IPS-NIHi7 (cell line): Measurements from ENCODE around the gene PRDM8.
"Not testable (repeated sequence)": the region's sequence is repeated elsewhere in the genome, so short reads cannot be mapped to it uniquely, and the experiment has no call there.

Source experiments
- DNase-seq: peaks from one replicate; pipeline ENCODE4 v3.0.0; 2012; ENCODE audit warnings: mixed read lengths; ENCODE audit errors: extremely low spot score

The PRDM8 gene

DNA sequence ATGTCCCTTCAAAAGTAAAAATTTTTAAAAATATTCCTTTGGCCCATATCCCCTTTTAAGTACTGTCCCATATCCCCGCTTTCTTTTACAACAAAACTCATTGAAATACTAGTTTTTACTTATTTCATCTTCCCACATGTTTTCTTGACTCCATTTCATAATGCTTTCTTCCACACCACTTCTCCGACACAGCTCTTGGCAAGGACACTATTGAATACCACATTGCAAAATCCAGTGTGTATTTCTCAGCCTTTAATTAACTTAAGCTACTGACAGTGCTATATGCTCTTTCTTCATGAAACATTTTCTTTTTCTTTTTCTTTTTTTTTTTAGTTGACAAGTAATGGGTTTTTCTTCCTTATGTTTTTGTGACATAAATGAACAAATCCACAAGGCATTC, 28.8 kb downstream of the PRDM8 start:
- no peak for DNase-seq

DNA sequence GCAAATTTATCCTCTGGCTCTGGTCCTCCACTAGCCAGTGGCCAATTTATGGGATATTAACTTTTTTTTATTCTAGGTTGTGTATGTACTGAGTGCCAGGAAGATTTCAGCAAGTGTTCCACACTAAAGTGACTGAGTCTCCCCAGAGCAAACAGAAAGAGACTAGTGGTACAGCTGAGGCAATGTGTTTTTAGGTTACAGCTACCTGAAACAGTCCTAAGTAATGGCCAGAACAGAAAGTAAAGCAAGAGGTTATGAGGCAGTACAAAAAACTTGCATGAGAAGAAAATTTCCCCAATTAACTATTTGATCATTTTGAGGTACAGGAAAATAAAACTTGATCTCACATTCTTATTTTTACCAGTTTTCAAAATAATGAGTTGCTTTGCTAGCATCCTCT, 31.2 kb downstream of the PRDM8 start:
- DNase-seq, result no peak

DNA sequence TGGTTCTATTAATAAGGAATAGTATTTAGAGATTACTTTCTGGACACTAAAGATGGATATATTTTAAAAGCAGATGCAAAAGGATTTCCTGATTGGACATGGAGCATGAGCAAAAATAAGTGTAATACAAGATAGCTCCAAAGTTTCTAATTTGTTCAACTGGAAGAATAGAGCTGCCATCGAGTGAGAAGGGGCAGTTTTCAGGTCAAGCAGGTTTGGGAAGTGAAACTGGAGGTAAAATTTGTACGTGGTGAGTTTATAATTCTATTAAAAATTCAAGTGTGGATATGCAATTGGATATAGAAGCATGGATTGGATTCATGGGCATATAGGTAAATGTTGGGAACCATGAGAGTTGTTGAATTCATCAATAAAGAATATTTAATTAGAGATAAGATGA, 31.8 kb downstream of the PRDM8 start:
- no peak for DNase-seq

DNA sequence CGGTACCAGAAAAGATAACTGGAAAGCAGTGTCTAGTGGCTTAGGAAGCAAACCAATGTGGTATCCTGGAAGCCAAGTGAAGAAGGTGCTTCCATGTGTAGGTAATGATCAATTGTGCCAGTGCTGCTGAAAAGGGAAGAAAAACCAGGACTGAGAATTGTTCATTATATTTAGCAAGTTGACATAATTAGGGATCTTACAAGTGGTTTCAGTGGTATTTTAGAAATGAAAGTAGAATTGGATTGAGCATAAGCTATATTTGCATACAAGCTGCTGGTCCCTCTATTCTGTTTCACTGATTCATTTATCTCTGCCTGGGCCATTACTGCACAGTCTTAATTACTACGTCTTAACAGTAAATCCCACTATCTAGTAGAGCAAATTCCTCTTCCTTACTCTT, 32.3 kb downstream of the PRDM8 start:
- DNase-seq, result no peak

DNA sequence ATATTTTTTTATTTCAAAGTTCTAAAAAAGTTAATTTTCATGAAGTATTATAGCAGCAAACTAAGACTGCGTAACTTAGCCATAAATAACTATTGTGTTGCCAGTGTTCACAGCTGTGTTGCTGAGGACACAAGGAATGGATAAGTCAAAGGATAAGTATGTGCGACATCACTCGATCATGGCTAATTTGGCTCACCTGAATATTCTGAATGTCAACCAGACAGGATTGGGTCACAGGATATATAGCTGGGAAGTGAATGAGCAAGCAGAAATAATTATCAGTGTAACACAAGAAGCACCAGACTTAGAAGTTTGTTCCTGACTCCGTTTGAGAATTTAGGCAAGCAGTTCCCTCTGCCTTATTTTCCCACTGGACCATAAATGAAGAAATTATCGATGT, 33.9 kb downstream of the PRDM8 start:
- no peak for DNase-seq

DNA sequence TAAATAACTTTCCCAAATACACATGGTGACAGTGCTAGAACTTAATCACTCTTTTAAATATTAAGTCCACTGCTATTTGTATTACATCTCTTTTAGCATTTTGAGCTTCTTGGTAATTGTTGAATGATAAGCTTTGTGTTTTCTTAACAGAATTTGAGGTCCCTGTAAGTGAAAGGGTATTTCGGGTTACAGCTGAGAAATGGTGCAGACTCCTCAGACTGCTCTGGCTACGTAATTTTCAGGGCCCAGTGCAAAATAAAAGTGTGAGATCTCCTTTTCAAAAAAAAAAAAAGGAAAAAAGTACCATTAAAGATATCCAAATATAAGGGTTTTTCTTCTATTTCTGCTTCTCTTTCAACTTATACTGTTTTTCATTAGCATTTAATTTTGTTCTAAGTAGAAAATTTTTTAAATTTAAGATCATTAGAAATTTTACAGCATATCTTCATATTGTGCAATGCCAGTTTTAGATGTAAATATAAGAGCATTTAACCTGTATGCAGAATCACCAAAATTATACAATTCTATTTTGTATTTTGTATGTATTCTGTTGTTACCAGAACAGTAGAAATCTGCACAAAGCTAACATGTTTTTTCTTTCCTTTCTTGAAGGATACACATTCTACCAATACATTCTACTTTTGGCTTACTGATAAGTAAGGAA, 35.5 kb downstream of the PRDM8 start:
- DNase-seq, result no peak

DNA sequence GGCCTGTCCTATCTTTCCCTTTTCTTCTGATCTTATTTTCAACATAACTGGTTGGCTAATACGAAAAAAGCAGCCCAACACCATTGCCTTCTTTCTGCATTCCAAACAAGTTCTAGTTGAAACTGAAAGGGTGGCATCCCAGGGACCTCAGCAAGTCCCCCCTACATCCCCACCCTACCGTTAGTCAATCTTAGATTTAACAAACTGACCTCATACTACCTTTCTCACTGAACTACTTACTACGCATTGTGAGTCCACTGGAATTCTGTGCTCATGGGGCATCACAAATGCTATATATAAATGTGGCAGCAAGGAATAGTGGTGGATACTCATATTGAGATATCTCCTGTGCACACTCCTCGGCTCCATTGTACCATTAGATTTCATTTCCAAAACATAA, 36.1 kb downstream of the PRDM8 start:
- no peak for DNase-seq

DNA sequence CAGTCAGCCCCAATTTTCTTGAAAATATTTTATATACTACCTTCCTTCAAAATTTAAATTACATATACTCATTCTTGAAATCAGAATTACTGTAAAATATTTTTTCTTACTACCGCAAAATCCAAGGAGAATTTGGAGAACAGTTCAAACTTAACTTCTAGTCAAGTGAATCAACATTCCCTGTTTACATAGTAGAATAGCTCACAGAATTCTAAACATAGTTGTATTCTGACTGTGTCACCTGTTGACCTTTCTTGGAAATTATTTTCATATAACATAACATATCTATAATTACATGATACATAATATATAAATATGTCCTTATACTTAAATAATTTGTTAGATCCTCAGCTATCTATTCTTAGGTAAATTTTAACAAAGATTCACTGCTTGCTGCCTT, 38.1 kb downstream of the PRDM8 start:
- DNase-seq, result no peak

DNA sequence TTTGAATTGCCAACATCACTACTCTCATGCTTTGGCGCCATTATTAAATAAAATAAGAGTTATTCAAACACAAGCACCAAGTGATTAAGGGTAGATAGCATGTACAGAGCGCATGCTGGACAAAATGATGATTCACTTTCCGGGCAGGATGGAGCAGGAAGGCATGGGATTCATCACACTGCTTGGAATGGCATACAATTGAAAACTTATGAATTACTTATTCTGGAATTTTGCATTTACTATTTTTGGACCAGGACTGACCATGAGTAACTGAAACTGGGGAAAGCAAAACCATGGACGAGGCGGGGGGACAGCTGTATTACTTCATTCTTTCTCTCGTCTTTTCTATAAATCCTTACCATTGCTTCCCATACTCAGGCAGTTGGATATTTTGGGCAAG, 40.7 kb downstream of the PRDM8 start:
- no peak for DNase-seq

DNA sequence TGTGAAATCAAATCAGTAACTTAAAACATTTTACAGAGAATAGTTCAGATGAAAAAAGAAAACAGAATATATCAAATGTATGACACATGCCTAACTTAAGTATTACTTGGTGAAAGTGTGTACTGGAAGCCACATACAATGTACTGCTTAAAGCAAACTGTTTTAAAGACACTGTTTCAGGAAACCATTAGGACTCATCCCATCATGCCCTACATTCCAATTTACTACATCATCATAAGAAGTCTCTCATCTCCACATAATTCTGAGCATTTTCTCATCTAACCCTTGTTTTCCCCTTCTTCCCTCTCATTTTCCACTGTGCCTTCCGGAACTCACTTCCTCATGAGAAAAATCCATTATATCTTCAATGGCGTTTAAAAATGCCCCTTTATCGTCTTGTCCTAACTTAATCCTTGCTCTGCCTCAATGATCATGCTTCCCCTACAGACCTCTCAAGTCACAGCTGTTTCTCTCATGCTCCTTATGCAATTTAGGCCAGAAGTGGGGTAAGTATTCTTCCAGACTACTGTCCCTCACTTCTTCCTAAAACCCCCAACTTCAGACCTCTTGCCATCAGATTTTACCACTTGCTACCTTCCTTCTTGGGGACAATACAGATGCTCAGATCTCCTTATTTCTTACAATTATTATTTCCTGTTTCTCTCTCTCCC, 42.3 kb downstream of the PRDM8 start:
- DNase-seq, result no peak

DNA sequence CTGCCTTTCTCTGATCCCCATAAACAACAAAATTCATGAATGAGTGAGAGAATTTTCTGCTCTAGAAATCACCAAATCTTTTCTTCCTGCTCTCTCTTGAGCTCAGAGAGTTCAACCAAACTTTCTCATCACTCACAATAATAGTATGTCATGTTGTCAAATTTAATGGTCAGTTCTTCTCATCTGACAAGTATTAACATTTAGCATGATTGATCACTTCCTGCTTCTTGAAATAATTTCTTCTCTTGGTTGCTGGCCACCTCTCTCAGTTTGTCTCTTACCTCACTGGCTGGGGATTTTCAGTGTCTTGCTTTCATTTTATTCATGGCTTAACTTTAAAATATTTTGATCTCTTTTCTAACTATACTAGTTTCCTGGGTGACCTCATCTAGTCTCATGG, 43.7 kb downstream of the PRDM8 start:
- DNase-seq, result no peak

DNA sequence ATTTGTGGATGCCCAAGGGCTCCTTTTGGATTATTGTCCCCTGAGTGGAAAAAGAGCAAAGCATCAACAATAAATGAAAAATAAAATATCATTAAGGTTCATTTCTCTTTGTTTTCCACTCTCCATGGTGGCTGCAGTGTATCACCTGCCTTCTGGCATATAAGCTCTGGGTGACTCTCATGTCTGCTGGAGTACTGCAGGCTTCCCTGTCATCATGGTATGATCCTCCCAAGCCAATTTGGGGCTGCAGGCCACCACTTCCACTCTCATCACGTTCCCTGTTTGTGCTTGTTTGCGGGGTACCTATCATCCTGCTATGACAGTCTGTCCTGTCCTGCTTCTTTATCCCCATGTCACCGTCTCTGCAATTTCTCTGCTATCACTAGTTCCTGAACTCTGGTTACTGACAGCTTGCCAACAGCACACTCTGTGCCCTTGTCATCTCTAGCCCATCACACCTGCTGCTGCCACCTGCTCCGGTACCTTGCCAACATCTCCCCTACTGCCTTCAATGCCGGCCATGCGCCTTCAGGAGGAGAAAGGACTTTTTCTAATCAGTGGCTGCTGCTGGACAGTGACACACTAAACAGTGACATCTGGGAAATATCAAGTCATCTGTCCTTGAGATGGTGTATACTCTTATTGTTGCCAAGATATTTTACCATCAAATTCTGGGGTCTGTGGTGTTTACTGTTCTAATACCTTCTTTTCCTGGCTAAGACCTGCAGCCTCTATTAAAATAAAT, 46.1 kb downstream of the PRDM8 start:
- DNase-seq, result no peak

DNA sequence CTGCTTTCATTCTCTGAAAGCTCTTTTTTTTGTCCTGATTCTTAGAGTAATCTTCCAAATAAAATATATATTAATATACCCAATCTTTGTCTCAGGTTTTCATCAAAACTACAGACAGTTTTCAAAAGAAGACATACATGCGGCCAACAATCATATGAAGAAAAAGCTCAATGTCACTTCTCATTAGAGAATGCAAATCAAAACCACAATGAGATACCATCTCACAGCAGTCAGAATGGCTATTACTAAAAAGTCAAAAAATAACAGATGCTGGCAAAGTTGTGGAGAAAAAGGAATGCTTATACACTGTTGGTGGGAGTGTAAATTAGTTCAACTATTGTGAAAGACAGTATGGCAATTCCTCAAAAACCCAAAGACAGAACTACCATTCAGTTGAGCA, 50.2 kb downstream of the PRDM8 start:
- DNase-seq, result not testable (repeated sequence)

DNA sequence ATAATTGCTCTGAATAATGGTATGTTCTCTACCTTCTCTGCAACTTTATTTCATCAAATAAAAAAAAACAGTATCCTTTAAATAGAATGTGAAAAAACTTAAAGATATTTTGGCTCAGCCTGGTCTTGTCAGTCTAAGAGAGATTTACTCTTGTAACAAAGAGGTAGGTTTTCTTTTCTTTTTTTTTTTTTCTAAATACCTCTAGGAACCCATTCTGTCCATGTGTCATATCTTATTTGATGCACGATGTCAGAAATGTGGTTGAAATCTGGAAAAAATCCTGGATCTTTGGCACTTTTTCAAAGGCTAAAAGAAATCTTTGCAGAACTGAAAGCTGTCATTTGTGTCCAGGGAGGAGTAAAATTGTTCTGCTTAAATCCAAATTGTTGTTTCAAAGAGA, 51.8 kb downstream of the PRDM8 start:
- no peak for DNase-seq

DNA sequence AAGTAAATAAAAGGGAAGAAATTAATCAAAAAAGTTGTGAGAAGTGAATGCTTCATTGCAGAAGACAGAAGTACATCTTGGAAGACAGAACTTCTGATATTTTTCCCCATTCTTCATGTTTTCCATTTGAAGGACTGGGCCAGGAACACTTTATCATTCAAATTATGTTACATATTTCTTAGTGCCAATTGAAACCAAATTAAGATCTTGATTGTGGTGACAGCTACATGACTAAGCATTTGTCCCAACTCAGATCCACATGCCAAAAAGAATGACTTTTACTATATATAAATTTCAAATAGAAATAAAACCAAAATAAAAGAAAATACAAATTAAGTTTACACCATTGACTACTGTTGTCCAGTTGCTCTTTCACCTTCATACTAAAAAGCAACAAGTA, 55.1 kb downstream of the PRDM8 start:
- DNase-seq, result no peak

DNA sequence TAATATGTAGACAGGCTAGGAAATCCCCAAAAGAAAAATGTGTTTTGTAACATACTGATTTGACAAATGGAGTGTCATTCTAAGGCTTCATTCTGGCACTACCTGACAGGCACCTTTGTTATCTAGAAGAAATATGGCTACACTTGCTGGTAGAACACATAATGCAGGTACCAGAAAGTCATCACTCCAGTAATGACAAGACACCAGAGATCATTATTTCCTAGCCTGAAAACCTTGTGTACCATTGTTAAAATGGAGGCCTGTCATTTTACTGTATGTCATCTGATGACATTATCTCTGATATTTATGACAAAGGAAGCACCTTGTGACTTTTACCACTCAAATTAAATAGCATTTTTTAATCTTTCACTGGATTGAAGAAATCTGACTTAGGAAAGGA, 55.6 kb downstream of the PRDM8 start:
- DNase-seq, result no peak

DNA sequence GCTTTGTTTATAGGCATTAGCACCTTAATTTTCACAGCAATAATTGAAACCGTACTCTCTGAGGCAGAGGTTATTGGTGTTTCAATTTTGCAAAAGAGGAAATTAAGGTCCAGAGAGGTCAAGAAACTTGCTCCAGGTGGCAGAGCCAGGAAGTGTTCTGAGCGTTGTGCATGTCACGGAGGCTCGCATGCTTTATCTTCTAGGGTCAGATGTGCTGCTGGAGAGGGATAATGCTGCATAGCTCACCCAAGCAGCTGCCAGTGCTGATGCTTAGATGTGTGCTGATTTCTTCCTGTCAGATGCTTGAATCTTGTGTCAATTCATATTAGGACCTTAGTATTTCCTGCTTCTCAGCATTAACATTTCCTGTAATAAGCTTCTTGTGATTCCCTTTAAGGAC, 56.2 kb downstream of the PRDM8 start:
- DNase-seq, result no peak
